H9 (cell line): Measurements from ENCODE around the gene GARNL3. TPM values are rescaled to one million over a fixed set of nuclear protein-coding genes. Genes with fewer than 3 reads are reported as not detected.

Experiments used
- DNase-seq: peaks from one replicate; pipeline ENCODE4 v3.0.0-alpha.2; 2017
- H2AFZ ChIP-seq: one replicate; pipeline ENCODE4 v1.6.1; 2013; ENCODE audit warnings: mild to moderate bottlenecking, low read length, control low read depth, moderate library complexity
- H2AK5ac ChIP-seq: 2 replicates; pipeline ENCODE4 v1.6.1; 2013; ENCODE audit warnings: low read length, control low read depth, mixed read lengths; ENCODE audit not compliant: insufficient read length
- H2BK120ac ChIP-seq: one replicate; pipeline ENCODE4 v1.6.1; 2013; ENCODE audit warnings: low read depth, mild to moderate bottlenecking, low read length, control low read depth, inconsistent platforms; ENCODE audit not compliant: poor library complexity, severe bottlenecking
- H2BK12ac ChIP-seq: 2 replicates; pipeline ENCODE4 v1.6.1; 2013; ENCODE audit warnings: low read length, control low read depth, mixed read lengths, low read depth; ENCODE audit not compliant: insufficient read length
- H2BK15ac ChIP-seq: 2 replicates; pipeline ENCODE4 v1.6.1; 2013; ENCODE audit warnings: low read depth, low read length, control low read depth
- H2BK20ac ChIP-seq: one replicate; pipeline ENCODE4 v1.6.1; 2013; ENCODE audit warnings: low read depth, mild to moderate bottlenecking, low read length, control low read depth, inconsistent platforms; ENCODE audit not compliant: poor library complexity, severe bottlenecking
- H2BK5ac ChIP-seq: 2 replicates; pipeline ENCODE4 v1.6.1; 2013; ENCODE audit warnings: low read length, control low read depth, mixed read lengths; ENCODE audit not compliant: insufficient read length
- H3K14ac ChIP-seq: 2 replicates; pipeline ENCODE4 v1.6.1; 2013; ENCODE audit warnings: low read length, control low read depth; ENCODE audit not compliant: insufficient read depth
- H3K18ac ChIP-seq: 2 replicates; pipeline ENCODE4 v1.6.1; 2013; ENCODE audit warnings: low read depth, mild to moderate bottlenecking, mixed read lengths, low read length, control low read depth; ENCODE audit not compliant: insufficient read length
- H3K23ac ChIP-seq: 2 replicates; pipeline ENCODE4 v1.6.1; 2013; ENCODE audit warnings: low read length, control low read depth, mixed read lengths, low read depth; ENCODE audit not compliant: insufficient read length
- H3K23me2 ChIP-seq: 2 replicates; pipeline ENCODE4 v1.6.1; 2013; ENCODE audit warnings: low read depth, mild to moderate bottlenecking, mixed read lengths, low read length, control low read depth; ENCODE audit not compliant: insufficient read length, poor library complexity, severe bottlenecking
- H3K27ac ChIP-seq: 2 replicates; pipeline ENCODE4 v1.5.1; 2013; ENCODE audit warnings: low read length, control low read depth, mixed read lengths, low read depth; ENCODE audit not compliant: insufficient read length
- H3K27me3 ChIP-seq: 2 replicates; pipeline ENCODE4 v1.6.1; 2013; ENCODE audit warnings: low read length, control low read depth, inconsistent platforms; ENCODE audit not compliant: insufficient read depth
- H3K4ac ChIP-seq: 2 replicates; pipeline ENCODE4 v1.6.1; 2013; ENCODE audit warnings: low read depth, mild to moderate bottlenecking, control low read depth, inconsistent platforms, low read length, moderate library complexity
- H3K4me1 ChIP-seq: 2 replicates; pipeline ENCODE4 v1.6.1; 2013; ENCODE audit warnings: low read length, control low read depth, inconsistent platforms; ENCODE audit not compliant: insufficient read depth
- H3K4me2 ChIP-seq: 2 replicates; pipeline ENCODE4 v1.6.1; 2013; ENCODE audit warnings: low read length, control low read depth, mixed read lengths; ENCODE audit not compliant: insufficient read length, insufficient read depth
- H3K56ac ChIP-seq: 2 replicates; pipeline ENCODE4 v1.6.1; 2013; ENCODE audit warnings: low read depth, mild to moderate bottlenecking, mixed read lengths, low read length, control low read depth; ENCODE audit not compliant: insufficient read length
- H3K79me1 ChIP-seq: 2 replicates; pipeline ENCODE4 v1.6.1; 2013; ENCODE audit warnings: low read depth, mild to moderate bottlenecking, moderate library complexity, low read length, control low read depth, inconsistent platforms; ENCODE audit not compliant: insufficient read depth, poor library complexity, severe bottlenecking
- H3K79me2 ChIP-seq: 2 replicates; pipeline ENCODE4 v1.6.1; 2013; ENCODE audit warnings: low read length, control low read depth, inconsistent platforms; ENCODE audit not compliant: insufficient read depth
- H3K9ac ChIP-seq: 2 replicates; pipeline ENCODE4 v1.6.1; 2013; ENCODE audit warnings: low read length, control low read depth, mixed read lengths; ENCODE audit not compliant: insufficient read length; ENCODE audit errors: extremely low read depth
- H3K9me3 ChIP-seq: one replicate; pipeline ENCODE4 v1.6.1; 2013; ENCODE audit warnings: low read depth, low read length, inconsistent platforms; ENCODE audit not compliant: control insufficient read depth
- H3T11ph ChIP-seq: one replicate; pipeline ENCODE4 v1.6.1; 2013; ENCODE audit warnings: mild to moderate bottlenecking, low read length, control low read depth, inconsistent platforms
- H4K20me1 ChIP-seq: one replicate; pipeline ENCODE4 v1.6.1; 2013; ENCODE audit not compliant: control insufficient read depth, insufficient read length, insufficient read depth
- H4K5ac ChIP-seq: 2 replicates; pipeline ENCODE4 v1.6.1; 2013; ENCODE audit warnings: low read depth, mild to moderate bottlenecking, mixed read lengths, low read length, control low read depth; ENCODE audit not compliant: insufficient read length
- H4K8ac ChIP-seq: replicated peaks from 2 replicates; pipeline ENCODE4 v1.6.1; 2013; ENCODE audit warnings: low read length, control low read depth, mixed read lengths, low read depth; ENCODE audit not compliant: insufficient read length
- H4K91ac ChIP-seq: 2 replicates; pipeline ENCODE4 v1.6.1; 2013; ENCODE audit warnings: low read depth, mild to moderate bottlenecking, moderate library complexity, mixed read lengths, low read length, control low read depth; ENCODE audit not compliant: insufficient read length
- H3K27ac Mint-ChIP-seq, 3 experiments: 2 replicates in 2 of 3; 3 replicates in 1 of 3; pipeline ENCODE4 v1.8.0; 2020 to 2021; ENCODE audit warnings: mixed read lengths in 3 of 3, mild to moderate bottlenecking in 1 of 3, moderate library complexity in 1 of 3
- H3K27me3 Mint-ChIP-seq: 2 replicates; pipeline ENCODE4 v1.8.0; 2021; ENCODE audit warnings: low read depth, mild to moderate bottlenecking, moderate library complexity, mixed read lengths
- H3K36me3 Mint-ChIP-seq, 3 experiments: 2 replicates in 2 of 3; 3 replicates in 1 of 3; pipeline ENCODE4 v1.8.0; 2020 to 2021; ENCODE audit warnings: low read depth in 3 of 3, mixed read lengths in 3 of 3; ENCODE audit not compliant: insufficient read depth in 1 of 3
- H3K4me1 Mint-ChIP-seq, 2 experiments: 2 replicates each; pipeline ENCODE4 v1.8.0; 2020; ENCODE audit warnings: mixed read lengths in 2 of 2
- H3K4me3 Mint-ChIP-seq, 2 experiments: 2 replicates in 1 of 2; 3 replicates in 1 of 2; pipeline ENCODE4 v1.8.0; 2020 to 2021; ENCODE audit warnings: mild to moderate bottlenecking in 2 of 2, mixed read lengths in 2 of 2, moderate library complexity in 1 of 2
- H3K9me3 Mint-ChIP-seq, 2 experiments: 2 replicates in 1 of 2; 3 replicates in 1 of 2; pipeline ENCODE4 v1.8.0; 2020; ENCODE audit warnings: mild to moderate bottlenecking in 2 of 2, mixed read lengths in 2 of 2, moderate library complexity in 1 of 2
- WGBS: extraction: QIAGEN DNeasy Blood & Tissue Kit; methylation state at CpG from one replicate; pipeline ENCODE4 v1.1.7; 2013; ENCODE audit warnings: missing lambda C conversion rate, low lambda C conversion rate, mixed read lengths; ENCODE audit not compliant: insufficient read length; ENCODE audit errors: extremely low coverage; 5-methylcytosine and 5-hydroxymethylcytosine counted together
- total RNA-seq: library from RNA; stranded (reverse); gene quantifications from 2 replicates; pipeline ENCODE4 v1.2.1, GENCODE V29; 2021
- TF ChIP-seq, protein P1 (sequence below): fragments of 200-600 bp; sonication (generic); conservative IDR thresholded peaks from 3 replicates; pipeline ENCODE4 v1.8.0; 2021; ENCODE audit warnings: antibody characterized with exemption, mild to moderate bottlenecking

GARNL3 gene
- total RNA-seq, 1 experiment from 2014 or later = 8.7 TPM

DNA sequence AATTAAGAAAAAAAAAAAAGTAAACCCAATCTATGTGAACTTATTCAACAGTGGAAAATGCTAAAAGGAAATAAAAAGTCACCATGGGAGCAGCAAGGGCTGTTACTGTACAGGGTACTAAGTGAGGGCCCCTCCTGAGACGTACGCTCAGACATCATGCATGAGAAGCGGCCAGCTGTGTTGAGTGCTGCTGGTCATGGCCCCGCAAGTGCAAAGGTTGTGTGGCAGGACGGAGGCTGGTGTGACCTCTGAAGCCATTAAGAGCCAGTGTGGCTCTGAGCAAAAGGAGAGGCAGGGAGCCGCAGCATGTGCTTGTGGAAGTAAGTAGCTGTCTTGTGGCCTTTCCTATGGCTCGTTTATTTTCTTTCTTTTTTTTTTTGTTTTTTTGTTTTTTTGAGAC lies 156.5 kb downstream of the GARNL3 start:
- H3K23ac ChIP-seq = no peak overlapping the region
- no peak overlapping the region for H3K4me2 ChIP-seq
- H3K56ac ChIP-seq = no peak overlapping the region
- no peak overlapping the region for H2BK120ac ChIP-seq
- no peak overlapping the region for H2BK15ac ChIP-seq
- H2AK5ac ChIP-seq = no peak overlapping the region
- H3K9me3 Mint-ChIP-seq = no peaks in the 10 kb centered on the region
- H2BK5ac ChIP-seq = no peak overlapping the region
- H3K36me3 Mint-ChIP-seq = peaks cover 0 to 5% (median 1%) of the 10 kb centered on the region in 3 experiments; a peak in 1 of 7 replicates
- no peak overlapping the region; a peak in 1 of 5 replicates for H3K4me3 Mint-ChIP-seq
- no peak overlapping the region for H4K8ac ChIP-seq
- no peak overlapping the region for H2BK12ac ChIP-seq
- H4K20me1 ChIP-seq = no peaks in the 10 kb centered on the region
- peaks cover 6% of the 10 kb centered on the region; the same call in 1 of the 2 replicates for H3K79me2 ChIP-seq
- no CpG with 5 or more reads among the region's 7 CpGs for WGBS
- no peaks in the 10 kb centered on the region; the same call in 1 of the 2 replicates for H3K4me1 ChIP-seq
- TF ChIP-seq, protein P1, sequence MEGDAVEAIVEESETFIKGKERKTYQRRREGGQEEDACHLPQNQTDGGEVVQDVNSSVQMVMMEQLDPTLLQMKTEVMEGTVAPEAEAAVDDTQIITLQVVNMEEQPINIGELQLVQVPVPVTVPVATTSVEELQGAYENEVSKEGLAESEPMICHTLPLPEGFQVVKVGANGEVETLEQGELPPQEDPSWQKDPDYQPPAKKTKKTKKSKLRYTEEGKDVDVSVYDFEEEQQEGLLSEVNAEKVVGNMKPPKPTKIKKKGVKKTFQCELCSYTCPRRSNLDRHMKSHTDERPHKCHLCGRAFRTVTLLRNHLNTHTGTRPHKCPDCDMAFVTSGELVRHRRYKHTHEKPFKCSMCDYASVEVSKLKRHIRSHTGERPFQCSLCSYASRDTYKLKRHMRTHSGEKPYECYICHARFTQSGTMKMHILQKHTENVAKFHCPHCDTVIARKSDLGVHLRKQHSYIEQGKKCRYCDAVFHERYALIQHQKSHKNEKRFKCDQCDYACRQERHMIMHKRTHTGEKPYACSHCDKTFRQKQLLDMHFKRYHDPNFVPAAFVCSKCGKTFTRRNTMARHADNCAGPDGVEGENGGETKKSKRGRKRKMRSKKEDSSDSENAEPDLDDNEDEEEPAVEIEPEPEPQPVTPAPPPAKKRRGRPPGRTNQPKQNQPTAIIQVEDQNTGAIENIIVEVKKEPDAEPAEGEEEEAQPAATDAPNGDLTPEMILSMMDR = no peak
- H3K14ac ChIP-seq = no peak overlapping the region; the same call in 1 of the 2 replicates
- no peak overlapping the region for H4K91ac ChIP-seq
- no peak overlapping the region for H3K27ac Mint-ChIP-seq
- H3K4ac ChIP-seq = no peak overlapping the region
- H2BK20ac ChIP-seq = no peak overlapping the region
- H3K27me3 Mint-ChIP-seq = peaks cover 2% of the 10 kb centered on the region; the same call in 1 of the 2 replicates
- no peaks in the 10 kb centered on the region for H3K27me3 ChIP-seq
- no peak overlapping the region for H3K9ac ChIP-seq
- H3K18ac ChIP-seq = no peak overlapping the region
- H3K4me1 Mint-ChIP-seq = peaks cover 41 to 42% of the 10 kb centered on the region in 2 experiments
- H3K23me2 ChIP-seq = peaks cover 12% of the 10 kb centered on the region
- peaks cover 3% of the 10 kb centered on the region for H3K79me1 ChIP-seq
- no peak overlapping the region for H3T11ph ChIP-seq
- no peak overlapping the region for H3K27ac ChIP-seq
- no peak for DNase-seq
- H2AFZ ChIP-seq = no peak overlapping the region
- H4K5ac ChIP-seq = no peak overlapping the region
- no peaks in the 10 kb centered on the region for H3K9me3 ChIP-seq
